Epithelial cell of esophagus (primary cell): ENCODE measurements around the gene SPTBN1.

Experiments used
- DNase-seq: peaks from one replicate; pipeline ENCODE4 v3.0.0; 2010; ENCODE audit warnings: low read depth
- H3K4me3 ChIP-seq: 2 replicates; pipeline ENCODE4 v1.5.1; 2011; ENCODE audit warnings: mild to moderate bottlenecking, low read length, control low read depth
- TF ChIP-seq, protein P1 (sequence below): IDR thresholded peaks from 2 replicates; pipeline ENCODE4 v1.5.1; 2011; ENCODE audit warnings: low read depth, mild to moderate bottlenecking, low read length, control low read depth, inconsistent platforms; ENCODE audit not compliant: insufficient read depth; ENCODE audit errors: missing control alignments

Gene SPTBN1

GRCh38 chr2:54712516-54712915, 256.4 kb downstream of the SPTBN1 start:
- no peak for DNase-seq
- TF ChIP-seq, protein P1, sequence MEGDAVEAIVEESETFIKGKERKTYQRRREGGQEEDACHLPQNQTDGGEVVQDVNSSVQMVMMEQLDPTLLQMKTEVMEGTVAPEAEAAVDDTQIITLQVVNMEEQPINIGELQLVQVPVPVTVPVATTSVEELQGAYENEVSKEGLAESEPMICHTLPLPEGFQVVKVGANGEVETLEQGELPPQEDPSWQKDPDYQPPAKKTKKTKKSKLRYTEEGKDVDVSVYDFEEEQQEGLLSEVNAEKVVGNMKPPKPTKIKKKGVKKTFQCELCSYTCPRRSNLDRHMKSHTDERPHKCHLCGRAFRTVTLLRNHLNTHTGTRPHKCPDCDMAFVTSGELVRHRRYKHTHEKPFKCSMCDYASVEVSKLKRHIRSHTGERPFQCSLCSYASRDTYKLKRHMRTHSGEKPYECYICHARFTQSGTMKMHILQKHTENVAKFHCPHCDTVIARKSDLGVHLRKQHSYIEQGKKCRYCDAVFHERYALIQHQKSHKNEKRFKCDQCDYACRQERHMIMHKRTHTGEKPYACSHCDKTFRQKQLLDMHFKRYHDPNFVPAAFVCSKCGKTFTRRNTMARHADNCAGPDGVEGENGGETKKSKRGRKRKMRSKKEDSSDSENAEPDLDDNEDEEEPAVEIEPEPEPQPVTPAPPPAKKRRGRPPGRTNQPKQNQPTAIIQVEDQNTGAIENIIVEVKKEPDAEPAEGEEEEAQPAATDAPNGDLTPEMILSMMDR = no peak
- H3K4me3 ChIP-seq = no peak overlapping the region

GRCh38 chr2:54714996-54715395, 258.9 kb downstream of the SPTBN1 start:
- DNase-seq = no peak
- no peak overlapping the region for H3K4me3 ChIP-seq
- TF ChIP-seq, protein P1 = no peak

- no peak for DNase-seq
Observed at GRCh38 chr2:54716375-54716774, 260.2 kb downstream of the SPTBN1 start.

GRCh38 chr2:54720563-54720962, 264.4 kb downstream of the SPTBN1 start:
- no peak overlapping the region for H3K4me3 ChIP-seq
- no peak for DNase-seq
- TF ChIP-seq, protein P1 = no peak

More at GRCh38 chr2:54716375-54716774, 260.2 kb downstream of the SPTBN1 start:
- H3K4me3 ChIP-seq = no peak overlapping the region
- TF ChIP-seq, protein P1 = no peak
